Fibroblast of lung (primary cell): ENCODE data around the gene CALB2.

ENCODE experiments used
- CTCF ChIP-seq, 2 donors: IDR thresholded peaks in 1 of 2; conservative IDR thresholded peaks in 1 of 2; 1 replicate in 1 of 2; 2 replicates in 1 of 2; pipeline ENCODE4 v1.5.1; 2011 to 2012; ENCODE audit warnings: low read length in 2 of 2, control low read depth in 1 of 2, inconsistent platforms in 1 of 2, low read depth in 1 of 2, mild to moderate bottlenecking in 1 of 2
- EZH2 ChIP-seq: IDR thresholded peaks from 2 replicates; pipeline ENCODE4 v1.5.1; 2012; ENCODE audit warnings: low read length, control low read depth, mild to moderate bottlenecking; ENCODE audit errors: missing control alignments

GRCh38 chr16:71353736-71354135 lies 4.8 kb upstream of the CALB2 start:
- TF ChIP-seq CTCF (conservative IDR thresholded peaks at IDR 0.05 in 1 of 2, IDR thresholded peaks at IDR 0.05 in 1 of 2; ENCODE audit: low read depth in 1 of 2, low read length in 2 of 2) (no peak), EZH2 (no peak)
